Measurements from ENCODE around the gene ARHGAP44.

DNA sequence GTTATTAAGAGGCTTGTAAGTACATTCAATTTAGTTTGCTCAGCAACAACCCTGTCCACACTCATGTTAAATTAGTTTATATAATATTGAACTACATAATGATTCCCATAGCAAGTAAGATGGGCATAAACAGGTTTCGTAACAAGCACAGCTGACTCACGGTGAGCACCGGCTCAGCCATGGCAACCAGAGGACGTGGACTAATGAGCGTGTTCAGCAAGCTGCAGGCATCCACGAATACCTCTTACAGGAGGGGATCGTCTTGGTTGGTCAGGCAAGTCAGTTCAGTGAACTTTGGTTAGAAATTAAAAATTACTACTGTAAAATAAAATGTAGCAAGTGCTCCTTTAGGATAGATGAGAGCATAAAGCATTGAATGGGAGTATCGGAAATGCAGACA is 170.1 kb downstream of the ARHGAP44 start:
- TF ChIP-seq, protein P1, sequence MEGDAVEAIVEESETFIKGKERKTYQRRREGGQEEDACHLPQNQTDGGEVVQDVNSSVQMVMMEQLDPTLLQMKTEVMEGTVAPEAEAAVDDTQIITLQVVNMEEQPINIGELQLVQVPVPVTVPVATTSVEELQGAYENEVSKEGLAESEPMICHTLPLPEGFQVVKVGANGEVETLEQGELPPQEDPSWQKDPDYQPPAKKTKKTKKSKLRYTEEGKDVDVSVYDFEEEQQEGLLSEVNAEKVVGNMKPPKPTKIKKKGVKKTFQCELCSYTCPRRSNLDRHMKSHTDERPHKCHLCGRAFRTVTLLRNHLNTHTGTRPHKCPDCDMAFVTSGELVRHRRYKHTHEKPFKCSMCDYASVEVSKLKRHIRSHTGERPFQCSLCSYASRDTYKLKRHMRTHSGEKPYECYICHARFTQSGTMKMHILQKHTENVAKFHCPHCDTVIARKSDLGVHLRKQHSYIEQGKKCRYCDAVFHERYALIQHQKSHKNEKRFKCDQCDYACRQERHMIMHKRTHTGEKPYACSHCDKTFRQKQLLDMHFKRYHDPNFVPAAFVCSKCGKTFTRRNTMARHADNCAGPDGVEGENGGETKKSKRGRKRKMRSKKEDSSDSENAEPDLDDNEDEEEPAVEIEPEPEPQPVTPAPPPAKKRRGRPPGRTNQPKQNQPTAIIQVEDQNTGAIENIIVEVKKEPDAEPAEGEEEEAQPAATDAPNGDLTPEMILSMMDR (IDR thresholded peaks at IDR 0.05; ENCODE audit: borderline replicate concordance, extremely low read depth, low read length, poor library complexity, severe bottlenecking): no peak
- no peak for TF ChIP-seq EZH2 (IDR thresholded peaks at IDR 0.05; ENCODE audit: borderline replicate concordance, low read depth, low read length, severe bottlenecking)
